H1 (cell line): Measurements from ENCODE around the gene GPR135. TPM values are rescaled to one million over a fixed set of nuclear protein-coding genes. Genes with fewer than 3 reads are reported as not detected.

ENCODE experiments used
- CTCF ChIA-PET: fragments of 300-600 bp; sonication (Branson Sonifier 250); formaldehyde crosslinking; loops from one replicate; lab custom pipeline; 2021; ENCODE audit not compliant: partially characterized antibody; lab: Charles Lee
- POLR2A ChIA-PET: fragments of 300-600 bp; sonication (Branson Sonifier 250); formaldehyde crosslinking; loops from one replicate; lab custom pipeline; 2021; ENCODE audit warnings: inconsistent platforms; ENCODE audit not compliant: partially characterized antibody; lab: Charles Lee
- DNase-seq, 2 experiments: peaks; one replicate each; pipeline versions ENCODE4 v3.0.0 to v3.0.0-alpha.2; 2010 to 2022; ENCODE audit warnings: low spot score in 2 of 2, low read depth in 1 of 2, mixed read lengths in 1 of 2
- FAIRE-seq: peaks from 2 replicates; lab custom pipeline; 2011; peaks lifted over from hg19 to GRCh38; lab: Jason Lieb, UNC
- H2AFZ ChIP-seq: 2 replicates; pipeline ENCODE4 v1.8.1; 2012; ENCODE audit warnings: low read length, inconsistent platforms
- H2AK5ac ChIP-seq: 2 replicates; pipeline ENCODE4 v1.6.1; 2013; ENCODE audit warnings: low read depth, low read length
- H2BK120ac ChIP-seq: replicated peaks from 2 replicates; pipeline ENCODE3; 2013; ENCODE audit warnings: low read depth, low read length, inconsistent platforms
- H2BK12ac ChIP-seq: 2 replicates; pipeline ENCODE4 v1.6.1; 2013; ENCODE audit warnings: low read depth, low read length
- H2BK15ac ChIP-seq: 2 replicates; pipeline ENCODE4 v1.6.1; 2013; ENCODE audit warnings: low read length
- H2BK20ac ChIP-seq: 2 replicates; pipeline ENCODE4 v1.6.1; 2013; ENCODE audit warnings: low read length
- H2BK5ac ChIP-seq: 2 replicates; pipeline ENCODE4 v1.6.1; 2013; ENCODE audit warnings: low read depth, low read length
- H3K14ac ChIP-seq: 2 replicates; pipeline ENCODE4 v1.6.1; 2013; ENCODE audit warnings: inconsistent platforms; ENCODE audit not compliant: insufficient read length
- H3K18ac ChIP-seq: 2 replicates; pipeline ENCODE4 v1.6.1; 2013; ENCODE audit warnings: low read length; ENCODE audit errors: extremely low read depth
- H3K23ac ChIP-seq: 2 replicates; pipeline ENCODE4 v1.6.1; 2013; ENCODE audit warnings: inconsistent platforms; ENCODE audit not compliant: insufficient read length
- H3K23me2 ChIP-seq: 2 replicates; pipeline ENCODE4 v1.6.1; 2013; ENCODE audit warnings: low read depth, low read length
- H3K27ac ChIP-seq: 2 replicates; pipeline ENCODE4 v1.6.1; 2011; ENCODE audit warnings: low read depth, low read length, inconsistent platforms
- H3K27me3 ChIP-seq, 4 experiments: replicated peaks in 1 of 4; 1 replicate in 1 of 4; 2 replicates in 3 of 4; pipeline versions ENCODE4 v1.6.1 to v1.8.1; 2011 to 2013; ENCODE audit warnings: low read length in 3 of 4, mild to moderate bottlenecking in 3 of 4, inconsistent platforms in 2 of 4, mixed read lengths in 2 of 4, moderate library complexity in 1 of 4; ENCODE audit not compliant: control insufficient read depth in 3 of 4, insufficient read depth in 3 of 4; ENCODE audit errors: extremely low read depth in 1 of 4
- H3K36me3 ChIP-seq, 4 experiments: 2 replicates each; pipeline versions ENCODE4 v1.6.1 to v1.8.1; 2011 to 2013; ENCODE audit warnings: mild to moderate bottlenecking in 4 of 4, low read length in 3 of 4, moderate library complexity in 2 of 4, control low read depth in 1 of 4, inconsistent platforms in 1 of 4; ENCODE audit not compliant: insufficient read depth in 4 of 4, control insufficient read depth in 2 of 4
- H3K4ac ChIP-seq: replicated peaks from 2 replicates; pipeline ENCODE3; 2013; ENCODE audit warnings: low read length, low read depth, mixed read lengths, inconsistent platforms; ENCODE audit not compliant: insufficient read length
- H3K4me1 ChIP-seq, 4 experiments: replicated peaks in 1 of 4; 1 replicate in 1 of 4; 2 replicates in 3 of 4; pipeline versions ENCODE4 v1.6.1 to v1.8.1; 2011 to 2013; ENCODE audit warnings: low read length in 3 of 4, inconsistent platforms in 2 of 4, mixed read lengths in 1 of 4; ENCODE audit not compliant: insufficient read depth in 4 of 4, control insufficient read depth in 3 of 4
- H3K4me2 ChIP-seq, 2 experiments: 2 replicates each; pipeline versions ENCODE4 v1.6.1 to v1.8.1; 2011 to 2013; ENCODE audit warnings: low read depth in 2 of 2, low read length in 2 of 2, control low read depth in 1 of 2, inconsistent platforms in 1 of 2, mild to moderate bottlenecking in 1 of 2; ENCODE audit not compliant: insufficient read depth in 1 of 2
- H3K4me3 ChIP-seq, 4 experiments: fragments of 200-600, 300-600 bp in 1 of 4; sonication (generic), shearing (Covaris generic), sonication (Bioruptor Twin) in 1 of 4; 2 replicates each; pipeline versions ENCODE4 v1.5.1 to v1.8.1; 2011 to 2016; ENCODE audit warnings: low read length in 4 of 4, low read depth in 3 of 4, control low read depth in 2 of 4, inconsistent platforms in 2 of 4, mild to moderate bottlenecking in 2 of 4, mixed read lengths in 1 of 4, moderate library complexity in 1 of 4; ENCODE audit not compliant: insufficient read depth in 2 of 4; ENCODE audit errors: extremely low read depth in 1 of 4
- H3K56ac ChIP-seq: replicated peaks from 2 replicates; pipeline ENCODE3; 2013; ENCODE audit warnings: low read depth, mild to moderate bottlenecking, mixed read lengths, low read length, inconsistent platforms; ENCODE audit not compliant: insufficient read length
- H3K79me1 ChIP-seq: 2 replicates; pipeline ENCODE4 v1.6.1; 2013; ENCODE audit warnings: low read depth, low read length, control low read depth
- H3K79me2 ChIP-seq, 2 experiments: 2 replicates each; pipeline versions ENCODE4 v1.6.1 to v1.8.1; 2012 to 2013; ENCODE audit warnings: low read length in 2 of 2, mild to moderate bottlenecking in 2 of 2, inconsistent platforms in 1 of 2; ENCODE audit not compliant: insufficient read depth in 2 of 2, control insufficient read depth in 1 of 2
- H3K9ac ChIP-seq, 4 experiments: replicated peaks in 1 of 4; 1 replicate in 1 of 4; 2 replicates in 3 of 4; pipeline versions ENCODE4 v1.6.1 to v1.8.1; 2011 to 2013; ENCODE audit warnings: low read depth in 3 of 4, low read length in 3 of 4, control low read depth in 2 of 4, mild to moderate bottlenecking in 2 of 4, moderate library complexity in 2 of 4, inconsistent platforms in 1 of 4; ENCODE audit errors: extremely low read depth in 1 of 4
- H3K9me3 ChIP-seq, 2 experiments: 2 replicates each; pipeline versions ENCODE4 v1.6.1 to v1.8.1; 2012 to 2013; ENCODE audit warnings: mild to moderate bottlenecking in 2 of 2, moderate library complexity in 2 of 2, control low read depth in 1 of 2, inconsistent platforms in 1 of 2, low read depth in 1 of 2, low read length in 1 of 2, mixed read lengths in 1 of 2; ENCODE audit not compliant: insufficient read depth in 2 of 2
- H4K20me1 ChIP-seq, 2 experiments: replicated peaks in 1 of 2; 2 replicates each; pipeline versions ENCODE3 to v1.8.1; 2011 to 2013; ENCODE audit warnings: inconsistent platforms in 2 of 2, low read length in 2 of 2, mild to moderate bottlenecking in 1 of 2; ENCODE audit not compliant: insufficient read depth in 2 of 2, control insufficient read depth in 1 of 2
- H4K5ac ChIP-seq: 2 replicates; pipeline ENCODE4 v1.6.1; 2013; ENCODE audit warnings: low read length, low read depth, mixed read lengths, inconsistent platforms; ENCODE audit not compliant: insufficient read length
- H4K8ac ChIP-seq: 2 replicates; pipeline ENCODE4 v1.8.0; 2013; ENCODE audit warnings: mild to moderate bottlenecking, moderate library complexity, low read length, inconsistent platforms; ENCODE audit not compliant: insufficient read depth; ENCODE audit errors: extremely low read depth
- H4K91ac ChIP-seq: replicated peaks from 2 replicates; pipeline ENCODE3; 2013; ENCODE audit warnings: low read length, mixed read lengths, inconsistent platforms; ENCODE audit not compliant: insufficient read length
- RAD21 ChIP-seq, 2 experiments: IDR thresholded peaks in 1 of 2; conservative IDR thresholded peaks in 1 of 2; 2 replicates each; pipeline ENCODE4 v1.6.1; 2011; ENCODE audit warnings: low read depth in 2 of 2, low read length in 2 of 2, improper control_type of control experiment in 1 of 2, inconsistent platforms in 1 of 2, mild to moderate bottlenecking in 1 of 2, moderate library complexity in 1 of 2
- ZNF274 ChIP-seq: IDR thresholded peaks from 2 replicates; pipeline ENCODE4 v1.7.0; 2012; ENCODE audit warnings: low read length, borderline replicate concordance; ENCODE audit errors: extremely low read depth
- WGBS, 2 experiments: shearing (Covaris generic) in 1 of 2; methylation state at CpG; one replicate each; pipeline versions ENCODE4 v1.1.6 to v1.1.7; 2013 to 2015; ENCODE audit warnings: low lambda C conversion rate in 2 of 2, mixed read lengths in 2 of 2, inconsistent platforms in 1 of 2, low coverage in 1 of 2, missing lambda C conversion rate in 1 of 2; ENCODE audit not compliant: insufficient replicate concordance in 2 of 2, insufficient coverage in 1 of 2, insufficient read length in 1 of 2; ENCODE audit errors: extremely low coverage in 1 of 2, missing lambda C conversion rate in 1 of 2; 5-methylcytosine and 5-hydroxymethylcytosine counted together
- polyA plus RNA-seq, 7 experiments: library from polyadenylated mRNA; depleted of rRNA in 3 of 7; stranded (reverse) in 5 of 7; unstranded in 2 of 7; fragments of >200 nt in 5 of 7; fragments of 200-250 nt in 2 of 7; gene quantifications; 1 replicate in 5 of 7; 2 replicates in 1 of 7; 4 replicates in 1 of 7; pipeline versions ENCODE4 v1.2.1 to v1.2.3, GENCODE V29; 2011 to 2013; ENCODE audit warnings: missing spikeins in 2 of 7, mixed read lengths in 2 of 7
- total RNA-seq: library from RNA; stranded (reverse); fragmentation: NEBNext Ultra II Directional; extraction: Animal tissue kit (Norgen Biotek cat#: 25700); gene quantifications from 2 replicates; pipeline ENCODE4 v1.2.1, GENCODE V29; 2021
- TF ChIP-seq, protein P1 (sequence below), 3 experiments: IDR thresholded peaks; 1 replicate in 2 of 3; 2 replicates in 1 of 3; pipeline versions ENCODE4 v1.5.1 to v1.6.1; 2011; ENCODE audit warnings: low read length in 3 of 3, mild to moderate bottlenecking in 3 of 3, inconsistent platforms in 2 of 3, low read depth in 1 of 3, moderate library complexity in 1 of 3; ENCODE audit not compliant: insufficient read depth in 1 of 3; ENCODE audit errors: control extremely low read depth in 1 of 3

Gene GPR135
- total and polyA plus RNA-seq, 2 of the 8 experiments (the other 6 are each of a cell fraction or from before 2014, with no cell fraction given), result 0.48 to 1.1 TPM

GRCh38 chr14:59511916-59512575 is 46.9 kb upstream of the GPR135 start:
- DNase-seq, result peak; percentile 17 to 74
- Histone ChIP-seq H3K23me2 (no peaks in the 10 kb centered on the region), H3K27me3 (no peaks in the 10 kb centered on the region), H3K14ac (no peak overlapping the region), H3K23ac (no peak overlapping the region), H3K56ac (no peak overlapping the region), H2AK5ac (no peak overlapping the region), H4K5ac (no peak overlapping the region), H3K27ac (no peak overlapping the region), H3K4me3 (no peak overlapping the region), H3K9ac (no peak overlapping the region), H2BK20ac (no peak overlapping the region), H4K20me1 (no peaks in the 10 kb centered on the region), H3K9me3 (peaks cover 0 to 5% of the 10 kb centered on the region in 2 experiments; a peak in 1 of 4 replicates), H4K91ac (no peak overlapping the region), H3K4ac (no peak overlapping the region), H3K4me1 (peaks cover 0 to 3% (median under 1%) of the 10 kb centered on the region in 4 experiments; a peak in 2 of 7 replicates), H2AFZ (peak overlapping the region; percentile 97), H2BK12ac (no peak overlapping the region), H3K36me3 (no peaks in the 10 kb centered on the region), H4K8ac (peak overlapping the region; percentile 45; the same call in 1 of the 2 replicates), H2BK5ac (no peak overlapping the region), H2BK15ac (no peak overlapping the region), H2BK120ac (no peak overlapping the region), H3K79me2 (no peaks in the 10 kb centered on the region), H3K18ac (no peak overlapping the region), H3K4me2 (no peak overlapping the region; a peak in 1 of 4 replicates), H3K79me1 (no peaks in the 10 kb centered on the region)
- ChIA-PET POLR2A (interaction anchor here (0.8 to 1.8 kb wide), 3 partner anchors 28 to 68 kb away, joined by 3 to 5 read pairs (median 4); partner anchors contain the start of genes CCDC175, JKAMP and L3HYPDH), CTCF (interaction anchor here (0.6 to 14.6 kb wide), 30 partner anchors 8 to 672 kb away, joined by 3 to 462 read pairs (median 4); partner anchors contain the start of genes CCDC175, JKAMP and L3HYPDH)
- 80% methylated on average over 4 of the region's 4 CpGs; no CpG with 5 or more reads in 1 of the 2 experiments for WGBS, 2 experiments
- TF ChIP-seq ZNF274 (no peak), RAD21 (IDR thresholded peaks at IDR 0.05 in 1 of 2, conservative IDR thresholded peaks at IDR 0.05 in 1 of 2; ENCODE audit: low read depth in 2 of 2, low read length in 2 of 2) (peak; percentile 61 to 64)
- TF ChIP-seq, protein P1, sequence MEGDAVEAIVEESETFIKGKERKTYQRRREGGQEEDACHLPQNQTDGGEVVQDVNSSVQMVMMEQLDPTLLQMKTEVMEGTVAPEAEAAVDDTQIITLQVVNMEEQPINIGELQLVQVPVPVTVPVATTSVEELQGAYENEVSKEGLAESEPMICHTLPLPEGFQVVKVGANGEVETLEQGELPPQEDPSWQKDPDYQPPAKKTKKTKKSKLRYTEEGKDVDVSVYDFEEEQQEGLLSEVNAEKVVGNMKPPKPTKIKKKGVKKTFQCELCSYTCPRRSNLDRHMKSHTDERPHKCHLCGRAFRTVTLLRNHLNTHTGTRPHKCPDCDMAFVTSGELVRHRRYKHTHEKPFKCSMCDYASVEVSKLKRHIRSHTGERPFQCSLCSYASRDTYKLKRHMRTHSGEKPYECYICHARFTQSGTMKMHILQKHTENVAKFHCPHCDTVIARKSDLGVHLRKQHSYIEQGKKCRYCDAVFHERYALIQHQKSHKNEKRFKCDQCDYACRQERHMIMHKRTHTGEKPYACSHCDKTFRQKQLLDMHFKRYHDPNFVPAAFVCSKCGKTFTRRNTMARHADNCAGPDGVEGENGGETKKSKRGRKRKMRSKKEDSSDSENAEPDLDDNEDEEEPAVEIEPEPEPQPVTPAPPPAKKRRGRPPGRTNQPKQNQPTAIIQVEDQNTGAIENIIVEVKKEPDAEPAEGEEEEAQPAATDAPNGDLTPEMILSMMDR (IDR thresholded peaks at IDR 0.05; ENCODE audit: control extremely low read depth in 1 of 3, insufficient read depth in 1 of 3, low read depth in 1 of 3, low read length in 3 of 3), result peak; percentile 75 to 83 (median 77)
- peak; percentile 62 for FAIRE-seq
